ENCODE results near the gene PADI2. TPM values are rescaled to one million over a fixed set of nuclear protein-coding genes. Genes with fewer than 3 reads are reported as not detected.

The PADI2 gene
- total and polyA plus RNA-seq, 2 of the 8 experiments (the other 6 are each of a cell fraction or from before 2014, with no cell fraction given), result 1.6 to 7.5 TPM

DNA sequence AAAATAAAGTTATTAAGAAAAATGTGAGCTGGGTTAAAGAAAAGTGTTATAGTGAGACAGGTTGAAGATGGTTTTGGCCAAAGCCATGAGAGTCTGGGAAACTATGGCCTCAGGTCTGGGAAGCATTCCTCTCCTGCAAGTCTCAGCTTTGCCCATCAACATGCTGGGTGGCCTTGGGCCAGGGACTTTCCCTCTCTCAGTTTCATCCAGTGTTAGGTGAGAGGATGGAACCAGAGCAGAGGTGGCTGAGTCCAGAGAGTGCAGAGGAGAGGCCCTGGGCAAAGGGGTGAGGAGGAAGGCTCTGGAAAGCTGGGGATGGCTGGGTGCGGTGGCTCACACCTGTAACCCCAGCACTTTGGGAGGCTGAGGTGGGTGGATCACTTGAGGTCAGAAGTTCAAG is 10.5 kb downstream of the PADI2 start:
- H2AFZ ChIP-seq (ENCODE audit: low read length), result no peak overlapping the region
- no peak overlapping the region for H2BK15ac ChIP-seq (ENCODE audit: low read length)
- no peak overlapping the region for H4K5ac ChIP-seq (ENCODE audit: insufficient read length, low read depth, low read length)
- H3K4ac ChIP-seq (replicated peaks; ENCODE audit: insufficient read length, low read depth, low read length), result no peak overlapping the region
- peaks cover 0 to 4% (median 0%) of the 10 kb centered on the region in 4 experiments; a peak in 1 of 7 replicates for H3K4me1 ChIP-seq (replicated peaks in 1 of 4; ENCODE audit: control insufficient read depth in 3 of 4, insufficient read depth in 4 of 4, low read length in 3 of 4)
- TF ChIP-seq POLR2A (IDR thresholded peaks at IDR 0.05; ENCODE audit: control extremely low read depth in 1 of 2, low read depth in 2 of 2, low read length in 2 of 2) (no peak), SP2 (IDR thresholded peaks at IDR 0.05; ENCODE audit: low read length) (no peak)
- no peak overlapping the region for H2BK120ac ChIP-seq (replicated peaks; ENCODE audit: low read depth, low read length)
- H3K27me3 ChIP-seq (replicated peaks in 1 of 4; ENCODE audit: control insufficient read depth in 3 of 4, extremely low read depth in 1 of 4, insufficient read depth in 3 of 4, low read length in 3 of 4), result no peaks in the 10 kb centered on the region
- CTCF ChIA-PET (ENCODE audit: partially characterized antibody), result interaction anchor here (0.7 to 1.7 kb wide), 4 partner anchors 10 to 43 kb away, joined by 3 to 5 read pairs (median 4); partner anchors contain the start of gene PADI2
- H3K14ac ChIP-seq (ENCODE audit: insufficient read length), result no peak overlapping the region
- H2BK12ac ChIP-seq (ENCODE audit: low read depth, low read length), result no peak overlapping the region
- no peaks in the 10 kb centered on the region for H3K9me3 ChIP-seq (ENCODE audit: insufficient read depth in 2 of 2, low read depth in 1 of 2, low read length in 1 of 2)
- peaks cover 0 to 3% of the 10 kb centered on the region in 2 experiments for H4K20me1 ChIP-seq (replicated peaks in 1 of 2; ENCODE audit: control insufficient read depth in 1 of 2, insufficient read depth in 2 of 2, low read length in 2 of 2)
- 60% methylated on average over 1 of the region's 1 CpG; no CpG with 5 or more reads in 1 of the 2 experiments for WGBS, 2 experiments (ENCODE audit: extremely low coverage in 1 of 2, insufficient coverage in 1 of 2, insufficient read length in 1 of 2, insufficient replicate concordance in 2 of 2, low coverage in 1 of 2, low lambda C conversion rate in 2 of 2, missing lambda C conversion rate in 1 of 2)
- no peak overlapping the region for H3K56ac ChIP-seq (replicated peaks; ENCODE audit: insufficient read length, low read depth, low read length)
- no peak overlapping the region for H4K8ac ChIP-seq (ENCODE audit: extremely low read depth, insufficient read depth, low read length)
- no peaks in the 10 kb centered on the region for H3K36me3 ChIP-seq (ENCODE audit: control insufficient read depth in 2 of 4, insufficient read depth in 4 of 4, low read length in 3 of 4)
- no peak overlapping the region for H2AK5ac ChIP-seq (ENCODE audit: low read depth, low read length)
- no peaks in the 10 kb centered on the region; the same call in 1 of the 2 replicates for H3K23me2 ChIP-seq (ENCODE audit: low read depth, low read length)
- POLR2A ChIA-PET (ENCODE audit: partially characterized antibody), result no interaction called here
- H3K23ac ChIP-seq (ENCODE audit: insufficient read length), result no peak overlapping the region
- FAIRE-seq (no peak), DNase-seq (ENCODE audit: low read depth in 1 of 2, low spot score in 2 of 2) (no peak)
- H4K91ac ChIP-seq (replicated peaks; ENCODE audit: insufficient read length, low read length), result no peak overlapping the region
- H3K4me2 ChIP-seq (ENCODE audit: insufficient read depth in 1 of 2, low read depth in 2 of 2, low read length in 2 of 2), result no peak overlapping the region
- no peak overlapping the region for H3K27ac ChIP-seq (ENCODE audit: low read depth, low read length)
- no peak overlapping the region for H2BK5ac ChIP-seq (ENCODE audit: low read depth, low read length)
- no peak overlapping the region for H3K4me3 ChIP-seq (ENCODE audit: extremely low read depth in 1 of 4, insufficient read depth in 2 of 4, low read depth in 3 of 4, low read length in 4 of 4)
- no peaks in the 10 kb centered on the region for H3K79me1 ChIP-seq (ENCODE audit: low read depth, low read length)
- H3K18ac ChIP-seq (ENCODE audit: extremely low read depth, low read length), result no peak overlapping the region
- H3K79me2 ChIP-seq (ENCODE audit: control insufficient read depth in 1 of 2, insufficient read depth in 2 of 2, low read length in 2 of 2), result no peaks in the 10 kb centered on the region
- H3K9ac ChIP-seq (replicated peaks in 1 of 4; ENCODE audit: extremely low read depth in 1 of 4, low read depth in 3 of 4, low read length in 3 of 4), result no peak overlapping the region
- H2BK20ac ChIP-seq (ENCODE audit: low read length), result no peak overlapping the region
